Measurements from ENCODE around the gene BHMT2.
A peak's percentile ranks its signal among the peaks of the same experiment; 100 is the strongest.

The BHMT2 gene

DNA sequence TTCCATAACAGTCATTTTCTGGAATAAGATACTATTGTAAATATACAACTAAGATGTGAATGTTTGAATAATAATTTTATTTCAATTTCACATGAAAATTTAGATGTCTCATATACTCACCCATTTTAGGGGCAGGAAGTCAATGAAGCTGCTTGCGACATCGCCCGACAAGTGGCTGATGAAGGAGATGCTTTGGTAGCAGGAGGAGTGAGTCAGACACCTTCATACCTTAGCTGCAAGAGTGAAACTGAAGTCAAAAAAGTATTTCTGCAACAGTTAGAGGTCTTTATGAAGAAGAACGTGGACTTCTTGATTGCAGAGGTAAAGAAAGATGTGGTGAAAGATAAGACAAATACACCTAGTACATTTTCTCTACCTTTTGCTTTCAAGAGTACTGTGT, 50.7 kb downstream of the BHMT2 start:
- DNase-seq (ENCODE audit: low spot score) = no peak

DNA sequence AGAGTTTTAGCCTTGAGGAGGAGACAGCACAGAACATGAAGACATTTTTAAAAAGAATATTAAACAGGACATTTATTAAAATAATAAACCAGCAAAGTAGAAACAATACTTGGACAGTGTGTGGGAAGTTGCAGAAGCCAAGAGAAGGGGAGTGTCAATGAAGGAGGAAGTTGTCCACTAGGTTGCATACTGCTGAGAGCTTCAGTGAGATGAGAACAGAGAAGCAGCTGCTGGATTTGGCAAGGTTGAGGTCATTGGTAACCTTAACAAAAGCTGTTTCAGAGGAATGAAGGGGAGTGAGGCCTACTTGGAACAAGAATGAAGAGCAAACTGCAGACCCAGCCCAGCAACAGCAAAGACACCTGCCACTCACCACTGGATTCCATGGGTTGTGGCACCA, 53.4 kb downstream of the BHMT2 start:
- DNase-seq (ENCODE audit: low spot score) = no peak

DNA sequence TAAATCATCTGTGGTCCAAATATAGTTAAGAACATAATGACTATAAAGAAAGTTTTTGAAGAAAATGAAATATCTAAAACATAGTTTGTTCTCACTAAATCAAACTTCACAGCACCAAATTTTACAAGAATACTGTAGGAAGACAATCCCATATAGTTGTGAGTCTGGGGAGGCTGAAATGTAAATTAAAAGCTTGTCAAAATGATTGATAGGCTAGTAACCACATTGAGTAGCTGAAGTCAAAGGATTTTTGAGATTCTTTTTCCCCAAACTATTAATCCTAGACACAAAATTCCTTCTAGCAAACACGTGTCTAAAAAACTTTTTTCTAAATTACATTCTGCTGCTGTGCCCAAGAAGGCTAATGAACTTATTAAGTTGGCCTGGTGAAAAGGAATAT, 55.0 kb downstream of the BHMT2 start:
- no peak for DNase-seq (ENCODE audit: low spot score)

DNA sequence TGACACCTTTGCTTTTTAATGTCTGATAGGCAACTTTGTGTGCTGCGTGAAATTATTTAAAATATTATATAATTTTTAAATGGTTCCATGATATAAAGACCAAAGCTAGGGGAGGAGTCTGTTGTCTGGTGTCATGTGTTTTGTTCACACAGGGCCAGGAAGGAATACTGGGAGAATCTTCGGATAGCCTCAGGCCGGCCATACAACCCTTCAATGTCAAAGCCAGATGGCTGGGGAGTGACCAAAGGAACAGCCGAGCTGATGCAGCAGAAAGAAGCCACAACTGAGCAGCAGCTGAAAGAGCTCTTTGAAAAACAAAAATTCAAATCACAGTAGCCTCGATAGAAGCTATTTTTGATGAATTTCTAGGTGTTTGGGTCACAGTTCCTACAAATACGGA, 61.2 kb downstream of the BHMT2 start:
- DNase-seq (ENCODE audit: low spot score) = no peak

DNA sequence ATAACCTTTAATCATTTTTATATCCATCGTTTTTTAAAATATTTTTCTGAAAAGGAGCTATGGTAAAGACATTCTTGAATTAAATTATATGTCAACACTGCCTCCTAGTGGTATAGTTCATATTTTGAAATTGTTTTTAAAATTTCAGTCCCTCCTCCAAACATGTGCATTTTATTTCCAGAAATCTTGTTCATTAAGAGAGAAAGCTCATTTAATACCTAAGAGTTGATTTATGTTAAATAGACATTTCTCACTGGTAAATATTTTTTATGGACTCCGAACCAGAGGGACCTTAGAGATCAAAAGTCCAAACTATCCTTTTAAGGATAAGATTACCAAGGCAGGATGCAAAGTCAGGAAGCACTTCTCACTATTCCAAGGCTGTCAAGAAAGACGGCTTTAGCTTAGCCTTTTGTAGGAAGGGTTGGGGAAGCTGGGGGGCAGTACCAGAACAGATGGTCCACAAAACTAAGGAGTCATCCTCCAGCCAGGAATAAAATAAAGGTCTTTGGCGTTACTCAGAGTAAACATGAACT, 63.6 kb downstream of the BHMT2 start:
- peak; percentile 37 for DNase-seq (ENCODE audit: low spot score)

DNA sequence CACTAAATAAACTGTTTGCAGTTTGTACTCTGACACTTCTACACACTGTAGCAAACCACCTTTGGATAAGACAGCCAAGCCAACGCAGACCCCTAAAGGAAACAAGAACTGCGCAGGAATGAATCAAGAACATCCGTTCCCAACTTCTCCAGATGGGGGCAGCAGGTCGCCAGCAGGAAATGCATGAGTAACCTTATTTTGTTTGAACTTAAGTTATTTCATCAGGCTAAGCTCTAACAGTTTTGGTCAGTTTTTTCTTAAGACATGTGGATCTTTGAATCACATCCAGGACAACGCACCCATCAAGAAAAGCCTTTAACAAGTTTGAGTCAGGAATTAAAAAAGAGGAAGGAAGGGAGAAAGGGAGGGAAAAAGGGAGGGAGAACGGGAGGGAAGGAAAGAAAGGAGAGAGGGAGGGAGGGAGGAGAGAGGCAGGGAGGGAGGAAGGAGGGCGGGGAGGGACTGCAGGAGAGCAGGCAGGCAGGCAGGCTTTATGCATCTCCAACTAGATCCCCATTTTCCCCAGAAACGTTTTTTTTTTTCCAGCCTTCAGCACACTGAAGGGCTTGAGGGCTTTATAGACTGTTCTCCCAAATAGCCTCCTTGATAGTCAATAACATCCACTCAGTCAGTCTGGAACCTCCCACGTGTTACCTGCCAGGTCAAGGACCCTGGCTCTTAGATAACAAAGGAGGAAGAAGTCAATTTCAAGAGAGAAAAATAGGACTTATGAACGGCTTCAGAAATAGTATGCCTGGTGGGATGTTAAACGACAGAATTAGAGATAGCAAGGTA, 64.3 kb downstream of the BHMT2 start:
- DNase-seq (ENCODE audit: low spot score) = peak; percentile 62

DNA sequence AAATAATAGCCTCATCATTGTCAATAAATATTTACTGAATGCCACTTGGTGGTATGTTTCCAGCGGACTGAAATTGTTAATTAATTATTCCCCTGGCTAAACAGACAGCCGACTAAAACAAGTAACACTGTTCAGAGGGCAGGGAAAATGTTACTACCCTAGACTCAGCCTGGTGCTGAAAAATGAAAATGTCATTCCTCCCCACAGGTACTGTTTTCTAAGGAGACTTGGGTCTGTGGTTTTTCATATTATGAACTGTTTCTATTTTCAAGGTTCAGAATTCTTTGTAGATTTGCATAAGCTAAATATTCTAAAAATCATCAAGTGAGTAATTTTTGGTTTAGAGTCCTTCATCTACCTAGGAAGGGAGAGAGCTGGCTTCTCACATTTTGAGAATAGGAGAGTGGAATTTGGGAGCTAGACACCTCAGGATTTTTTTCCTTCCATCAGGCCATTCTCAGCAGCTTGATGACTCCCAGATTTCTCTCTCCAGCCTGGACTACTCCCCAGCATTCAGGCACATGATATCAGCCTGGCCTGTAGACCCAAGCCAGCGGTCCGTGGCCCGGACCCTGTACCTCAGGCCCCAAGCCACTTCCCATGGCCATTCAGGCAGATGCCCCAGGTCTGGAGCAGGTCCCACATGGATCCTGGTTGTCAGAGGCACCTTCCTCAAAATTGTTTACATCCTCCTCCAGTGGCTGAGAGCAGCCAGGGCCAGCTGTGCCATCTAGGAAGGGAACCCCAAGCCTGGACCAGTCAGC, 66.4 kb downstream of the BHMT2 start:
- DNase-seq (ENCODE audit: low spot score) = no peak

DNA sequence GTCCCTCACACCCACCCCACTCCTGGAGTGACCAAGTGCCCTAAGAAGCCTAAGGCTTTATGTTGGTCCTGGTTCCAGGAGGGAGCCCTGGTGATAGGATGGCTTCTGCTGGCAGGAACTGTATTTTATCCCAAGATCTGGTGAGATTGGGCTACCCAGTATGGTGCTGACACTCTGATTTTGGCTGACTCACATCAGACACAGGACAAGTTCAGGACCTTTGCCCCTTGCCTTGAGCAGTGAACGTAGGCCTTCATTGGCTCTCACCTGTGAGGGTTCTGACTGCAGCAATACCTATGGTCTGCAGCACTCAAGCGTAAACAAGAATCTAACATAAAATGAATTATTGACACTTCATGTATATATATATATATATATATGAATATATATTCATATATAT, 67.1 kb downstream of the BHMT2 start:
- no peak for DNase-seq (ENCODE audit: low spot score)

Measured in CD4-positive, alpha-beta T cell treated with Interleukin-15 for 4 hours (primary cell).